ENCODE results near the gene WDR83.

DNA sequence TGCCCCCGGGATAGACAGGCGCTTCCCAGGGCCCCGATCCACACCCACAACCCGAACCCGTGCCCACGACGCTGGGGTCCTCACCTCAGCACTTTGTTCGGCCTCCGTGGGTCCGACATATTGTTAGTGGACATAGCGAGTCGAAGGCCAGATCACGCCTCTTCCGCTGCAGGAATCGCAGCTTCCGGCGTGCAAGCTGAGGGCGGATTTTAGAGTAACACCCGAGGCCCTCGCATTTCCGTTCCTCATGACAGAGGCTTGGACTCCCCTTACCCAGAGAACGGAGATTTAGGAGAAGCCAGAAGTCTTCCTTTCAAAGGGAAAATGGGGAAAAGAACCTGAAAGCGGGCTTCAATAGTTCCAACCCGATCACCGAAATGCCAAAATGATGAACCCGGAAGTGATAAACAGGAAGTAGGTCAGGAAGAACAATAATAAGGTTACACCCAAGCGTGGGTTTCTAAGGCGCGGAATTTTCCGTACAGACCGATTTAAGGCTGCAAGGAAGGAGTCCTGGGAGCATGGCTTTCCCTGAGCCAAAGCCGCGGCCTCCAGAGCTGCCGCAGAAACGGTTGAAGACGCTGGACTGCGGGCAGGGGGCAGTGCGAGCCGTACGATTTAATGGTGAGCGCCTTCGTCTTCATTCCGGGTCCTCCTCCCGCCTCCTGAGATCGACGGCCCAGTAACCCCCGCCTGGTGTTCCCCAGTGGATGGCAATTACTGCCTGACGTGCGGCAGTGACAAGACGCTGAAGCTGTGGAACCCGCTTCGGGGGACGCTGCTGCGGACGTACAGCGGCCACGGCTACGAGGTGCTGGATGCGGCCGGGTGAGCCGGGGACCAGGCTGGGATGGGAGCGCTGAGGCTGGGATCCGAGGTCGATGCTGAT, 2.9 kb downstream of the WDR83 start:
- TF ChIP-seq, protein P1, sequence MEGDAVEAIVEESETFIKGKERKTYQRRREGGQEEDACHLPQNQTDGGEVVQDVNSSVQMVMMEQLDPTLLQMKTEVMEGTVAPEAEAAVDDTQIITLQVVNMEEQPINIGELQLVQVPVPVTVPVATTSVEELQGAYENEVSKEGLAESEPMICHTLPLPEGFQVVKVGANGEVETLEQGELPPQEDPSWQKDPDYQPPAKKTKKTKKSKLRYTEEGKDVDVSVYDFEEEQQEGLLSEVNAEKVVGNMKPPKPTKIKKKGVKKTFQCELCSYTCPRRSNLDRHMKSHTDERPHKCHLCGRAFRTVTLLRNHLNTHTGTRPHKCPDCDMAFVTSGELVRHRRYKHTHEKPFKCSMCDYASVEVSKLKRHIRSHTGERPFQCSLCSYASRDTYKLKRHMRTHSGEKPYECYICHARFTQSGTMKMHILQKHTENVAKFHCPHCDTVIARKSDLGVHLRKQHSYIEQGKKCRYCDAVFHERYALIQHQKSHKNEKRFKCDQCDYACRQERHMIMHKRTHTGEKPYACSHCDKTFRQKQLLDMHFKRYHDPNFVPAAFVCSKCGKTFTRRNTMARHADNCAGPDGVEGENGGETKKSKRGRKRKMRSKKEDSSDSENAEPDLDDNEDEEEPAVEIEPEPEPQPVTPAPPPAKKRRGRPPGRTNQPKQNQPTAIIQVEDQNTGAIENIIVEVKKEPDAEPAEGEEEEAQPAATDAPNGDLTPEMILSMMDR (IDR thresholded peaks at IDR 0.05): no peak
- no peak for TF ChIP-seq EZH2 (IDR thresholded peaks at IDR 0.05)
